IPS-18c (cell line): ENCODE data around the gene RSAD1.
"Not testable (repeated sequence)": the region's sequence is repeated elsewhere in the genome, so short reads cannot be mapped to it uniquely, and the experiment has no call there.

ENCODE experiments used
- H3K4me3 ChIP-seq: 2 replicates; pipeline ENCODE4 v1.7.0; 2013; ENCODE audit warnings: low read depth, mild to moderate bottlenecking, low read length, moderate library complexity; ENCODE audit not compliant: insufficient read depth
- H3K9me3 ChIP-seq: one replicate; pipeline ENCODE4 v1.6.1; 2013; ENCODE audit warnings: mild to moderate bottlenecking, low read length, moderate library complexity; ENCODE audit not compliant: control insufficient read depth, insufficient read depth

Gene RSAD1

DNA sequence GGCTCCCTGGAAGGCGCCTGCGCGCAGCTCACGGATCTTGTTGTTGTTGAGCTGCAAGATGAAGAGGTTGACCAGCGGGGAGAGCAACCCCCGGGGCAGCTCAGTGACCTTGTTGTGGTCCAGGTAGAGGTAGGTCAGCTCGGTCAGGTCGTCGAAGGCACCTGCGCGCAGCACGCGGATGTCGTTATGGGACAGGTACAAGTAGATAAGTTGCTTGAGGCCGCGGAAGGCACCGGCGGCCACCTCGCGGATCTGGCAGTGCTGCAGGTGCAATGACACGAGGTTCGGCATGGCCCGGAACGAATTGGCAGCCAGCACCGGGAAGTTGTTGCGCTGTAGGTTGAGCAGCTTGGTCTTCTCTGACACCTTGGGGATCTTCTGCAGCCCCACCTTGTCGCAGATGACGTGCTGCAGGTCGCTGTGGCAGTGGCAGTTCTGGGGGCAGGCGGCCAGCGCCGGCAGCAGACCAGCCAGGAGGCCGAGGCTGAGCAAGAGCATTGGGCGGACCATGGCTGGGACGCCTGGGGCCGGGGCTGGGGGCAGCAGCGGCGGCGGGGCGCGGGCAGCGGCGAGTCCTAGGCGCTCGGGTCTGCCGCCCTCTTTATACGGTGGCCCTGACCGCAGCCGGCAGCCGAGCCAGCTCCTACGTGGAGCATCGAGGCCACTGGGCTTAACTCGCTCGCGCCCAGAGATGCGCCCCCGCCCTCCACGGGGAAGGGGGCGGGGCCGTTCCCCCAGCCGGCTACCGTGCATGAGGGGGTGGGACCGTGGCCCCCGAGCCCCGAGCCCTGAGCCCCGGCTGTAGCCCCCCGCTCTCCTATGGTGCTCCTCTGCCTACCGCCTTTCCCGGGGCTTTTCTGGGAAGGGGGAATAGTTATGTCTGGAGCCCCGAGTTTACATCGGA, 10.1 kb upstream of the RSAD1 start, which contains the start of gene CHAD:
CHAD (minus strand) TSS at position 577 of the 904 bp plus-strand sequence; CDS start at position 510, 67 bp downstream.
- peak within 1 kb of the TSS; percentile 43 for H3K4me3 ChIP-seq

DNA sequence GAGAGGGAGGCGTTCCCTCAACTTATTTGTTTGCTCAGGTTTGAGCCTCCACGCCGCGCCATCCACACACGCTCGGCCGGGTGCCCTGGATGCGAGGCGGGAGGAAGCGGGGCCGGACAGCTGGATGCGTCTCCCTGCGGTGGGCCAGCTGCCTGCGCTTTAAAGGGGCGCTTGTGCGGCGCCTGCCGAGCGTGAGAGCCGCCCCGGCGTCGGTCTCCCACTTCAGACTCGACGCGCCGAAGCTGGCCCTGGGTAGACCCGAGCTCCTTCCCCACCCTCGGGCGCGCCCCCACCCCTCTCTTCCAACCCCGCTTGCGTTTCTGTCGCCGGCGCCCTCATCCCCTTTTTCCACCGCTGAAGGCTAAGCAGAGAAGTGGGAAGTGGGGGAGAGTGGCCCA, 9.5 kb upstream of the RSAD1 start:
- Histone ChIP-seq H3K4me3 (peak overlapping the region; percentile 43), H3K9me3 (no peaks in the 10 kb centered on the region)

More for the DNA sequence above, 10.1 kb upstream of the RSAD1 start, which contains the start of gene CHAD:
- H3K9me3 ChIP-seq, result no peaks in the 10 kb centered on the region

DNA sequence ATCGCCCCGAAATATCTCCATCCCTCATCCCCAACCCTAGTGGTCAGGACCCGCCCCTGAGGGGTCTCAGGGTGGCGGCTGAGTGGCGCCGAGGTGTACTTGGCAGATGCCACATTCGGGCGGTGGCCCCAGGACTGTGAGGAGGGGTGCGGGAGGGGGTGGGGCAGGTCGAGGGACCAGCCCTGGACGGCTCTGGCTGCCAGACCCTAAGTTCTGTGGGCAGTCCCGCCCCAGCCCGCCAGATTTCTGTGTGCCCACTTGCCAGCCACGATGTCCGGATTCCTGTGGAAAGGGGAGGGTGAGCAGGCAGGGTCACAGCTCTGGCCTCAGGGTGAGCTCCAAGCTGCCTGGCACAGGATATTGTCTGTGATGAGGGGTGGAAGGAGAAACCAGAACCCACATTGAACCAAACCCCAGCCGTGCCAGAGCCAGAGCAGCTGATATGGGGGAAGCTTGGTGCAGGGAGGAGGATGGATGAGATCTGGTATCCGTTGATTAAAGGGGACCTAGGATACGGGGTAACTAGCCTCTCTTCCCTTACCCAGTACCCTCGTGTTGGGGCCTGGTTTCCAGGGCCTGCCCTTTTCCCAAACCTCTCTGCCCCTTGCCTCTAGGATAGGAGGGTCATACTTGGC, 8.9 kb upstream of the RSAD1 start:
- H3K9me3 ChIP-seq, result no peaks in the 10 kb centered on the region
- no peak overlapping the region for H3K4me3 ChIP-seq

DNA sequence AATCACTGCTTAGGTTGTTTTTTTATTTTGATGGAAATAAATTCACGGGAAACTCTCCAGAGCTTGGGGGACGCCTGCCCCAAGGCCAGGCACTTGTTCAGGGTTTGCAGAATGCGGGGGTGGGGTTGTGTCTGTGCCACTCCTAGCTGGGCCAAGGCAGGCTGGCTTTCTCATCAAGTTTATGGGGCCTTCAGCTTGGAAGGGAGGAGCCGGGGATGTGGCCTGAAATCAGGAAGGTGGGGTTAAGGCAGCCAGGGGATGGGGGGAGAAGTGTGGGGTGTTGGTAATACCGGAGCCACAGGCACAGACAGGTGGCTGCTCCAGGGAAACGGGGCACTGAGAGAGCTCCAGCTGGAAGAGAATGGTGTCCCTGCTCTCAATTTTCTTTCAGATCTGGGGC, 8.2 kb upstream of the RSAD1 start:
- no peak overlapping the region for H3K4me3 ChIP-seq
- H3K9me3 ChIP-seq, result no peaks in the 10 kb centered on the region

DNA sequence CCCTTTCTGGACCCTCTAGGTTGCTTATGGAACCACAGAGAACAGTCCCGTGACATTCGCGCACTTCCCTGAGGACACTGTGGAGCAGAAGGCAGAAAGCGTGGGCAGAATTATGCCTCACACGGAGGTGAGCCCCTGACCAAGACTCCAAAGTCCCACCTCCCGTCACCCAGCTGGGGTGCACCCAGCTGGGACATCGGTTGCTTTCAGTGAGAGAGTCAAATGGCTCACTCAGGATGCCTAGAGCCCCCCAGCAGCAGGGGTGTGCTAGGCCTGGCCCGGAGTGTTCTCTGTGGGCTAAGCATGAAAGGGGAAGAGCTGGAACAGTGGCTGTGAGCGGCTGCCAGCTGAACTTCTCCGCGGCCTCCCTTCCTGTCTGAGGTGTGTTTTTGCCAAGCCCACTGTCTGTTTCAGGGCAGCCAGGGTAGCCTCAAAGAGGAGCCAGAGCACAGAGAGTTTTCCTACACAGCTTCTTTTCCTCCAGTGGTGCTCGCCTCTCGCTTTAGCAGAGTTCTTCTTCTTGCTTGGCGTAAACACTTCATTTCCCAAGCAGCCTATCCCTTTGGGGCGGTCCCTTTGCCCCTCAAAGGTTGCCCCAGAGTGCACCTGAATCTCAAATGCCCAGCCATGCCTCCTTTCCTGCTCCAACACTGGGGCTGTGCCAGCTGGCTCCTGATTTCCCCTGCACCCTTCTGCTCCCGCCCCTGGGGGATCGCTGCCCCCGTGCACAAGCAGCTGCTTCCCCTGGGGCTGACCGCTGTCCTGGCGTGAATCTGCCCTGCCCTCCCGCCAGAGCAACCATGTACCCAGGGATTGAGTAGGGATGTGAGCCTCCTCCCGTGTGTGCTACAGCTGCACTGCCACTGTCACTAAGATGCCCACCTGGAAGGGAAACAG, 7.4 kb upstream of the RSAD1 start:
- no peak overlapping the region for H3K4me3 ChIP-seq

DNA sequence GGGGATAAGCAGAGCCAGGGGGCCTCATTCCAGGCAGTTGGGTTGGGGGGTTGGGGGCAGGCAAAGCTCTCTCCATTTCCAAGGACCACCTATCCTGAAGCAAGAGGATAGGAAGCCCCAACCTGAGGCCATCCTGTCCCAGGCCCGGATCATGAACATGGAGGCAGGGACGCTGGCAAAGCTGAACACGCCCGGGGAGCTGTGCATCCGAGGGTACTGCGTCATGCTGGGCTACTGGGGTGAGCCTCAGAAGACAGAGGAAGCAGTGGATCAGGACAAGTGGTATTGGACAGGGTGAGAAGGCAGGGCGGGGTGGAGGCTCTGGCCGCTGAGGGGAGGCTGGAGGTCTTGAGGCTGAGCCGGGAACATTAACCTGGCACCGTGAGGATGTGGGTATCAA, 6.4 kb upstream of the RSAD1 start:
- no peaks in the 10 kb centered on the region for H3K9me3 ChIP-seq
- no peak overlapping the region for H3K4me3 ChIP-seq

More for the DNA sequence above, 7.4 kb upstream of the RSAD1 start:
- no peaks in the 10 kb centered on the region for H3K9me3 ChIP-seq

DNA sequence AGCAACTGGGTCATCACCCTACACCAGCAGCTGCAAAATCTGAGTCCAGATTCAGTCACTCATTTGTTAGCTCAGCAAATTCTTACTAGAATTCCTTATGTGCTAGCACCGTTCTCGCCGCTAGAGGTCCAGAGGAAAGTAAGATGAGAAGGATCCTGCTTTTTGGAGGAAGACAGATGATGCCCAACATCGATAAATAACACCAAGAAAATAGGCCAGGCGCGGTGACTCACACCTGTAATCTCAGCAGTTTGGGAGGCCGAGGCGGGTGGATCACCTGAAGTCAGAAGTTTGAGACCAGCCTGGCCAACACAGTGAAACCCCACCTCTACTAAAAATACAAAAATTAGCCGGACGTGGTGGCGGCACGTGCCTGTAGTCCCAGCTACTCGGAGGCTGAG, 5.9 kb upstream of the RSAD1 start:
- H3K4me3 ChIP-seq, H3K9me3 ChIP-seq: not testable (repeated sequence)

DNA sequence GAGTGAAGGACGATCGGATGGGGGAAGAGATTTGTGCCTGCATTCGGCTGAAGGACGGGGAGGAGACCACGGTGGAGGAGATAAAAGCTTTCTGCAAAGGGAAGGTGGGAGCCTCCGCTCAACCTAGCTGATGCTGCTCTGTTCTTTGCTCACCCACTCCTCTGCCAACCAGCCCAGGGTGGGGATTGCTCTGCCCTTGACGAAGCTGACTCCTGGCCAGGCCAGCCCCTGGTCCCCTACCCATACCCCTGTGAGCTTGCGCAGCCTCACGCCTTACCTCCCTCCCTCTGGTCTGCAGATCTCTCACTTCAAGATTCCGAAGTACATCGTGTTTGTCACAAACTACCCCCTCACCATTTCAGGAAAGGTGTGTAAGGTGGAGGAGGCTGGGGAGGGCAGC, 4.8 kb upstream of the RSAD1 start:
- H3K9me3 ChIP-seq, result no peaks in the 10 kb centered on the region
- H3K4me3 ChIP-seq, result no peak overlapping the region

DNA sequence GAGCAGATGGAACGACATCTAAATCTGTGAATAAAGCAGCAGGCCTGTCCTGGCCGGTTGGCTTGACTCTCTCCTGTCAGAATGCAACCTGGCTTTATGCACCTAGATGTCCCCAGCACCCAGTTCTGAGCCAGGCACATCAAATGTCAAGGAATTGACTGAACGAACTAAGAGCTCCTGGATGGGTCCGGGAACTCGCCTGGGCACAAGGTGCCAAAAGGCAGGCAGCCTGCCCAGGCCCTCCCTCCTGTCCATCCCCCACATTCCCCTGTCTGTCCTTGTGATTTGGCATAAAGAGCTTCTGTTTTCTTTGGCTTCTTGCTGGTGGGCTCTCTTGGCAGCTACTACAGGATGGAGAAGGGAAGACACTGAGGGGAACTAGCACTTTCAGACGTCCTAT, 4.1 kb upstream of the RSAD1 start:
- Histone ChIP-seq H3K9me3 (no peaks in the 10 kb centered on the region), H3K4me3 (no peak overlapping the region)

DNA sequence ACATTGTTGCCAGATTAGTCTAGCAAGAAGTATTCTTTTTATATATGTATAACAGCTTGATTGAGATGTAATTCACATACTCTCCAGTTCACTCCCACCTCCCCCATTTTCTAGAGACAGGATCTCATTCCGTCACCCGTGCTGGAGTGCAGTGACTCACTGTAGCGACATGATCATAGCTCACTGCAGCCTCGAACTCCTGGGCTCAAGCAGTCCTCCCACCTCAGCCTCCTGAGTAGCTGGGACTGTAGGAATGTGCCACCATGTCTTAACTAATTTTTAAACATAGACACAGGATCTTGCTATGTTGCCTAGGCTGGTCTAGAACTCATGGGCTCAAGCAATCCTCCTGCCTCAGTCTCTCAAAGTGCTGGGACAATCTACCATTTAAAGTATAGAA, 3.3 kb upstream of the RSAD1 start:
- Histone ChIP-seq H3K4me3 (no peak overlapping the region), H3K9me3 (no peaks in the 10 kb centered on the region)

DNA sequence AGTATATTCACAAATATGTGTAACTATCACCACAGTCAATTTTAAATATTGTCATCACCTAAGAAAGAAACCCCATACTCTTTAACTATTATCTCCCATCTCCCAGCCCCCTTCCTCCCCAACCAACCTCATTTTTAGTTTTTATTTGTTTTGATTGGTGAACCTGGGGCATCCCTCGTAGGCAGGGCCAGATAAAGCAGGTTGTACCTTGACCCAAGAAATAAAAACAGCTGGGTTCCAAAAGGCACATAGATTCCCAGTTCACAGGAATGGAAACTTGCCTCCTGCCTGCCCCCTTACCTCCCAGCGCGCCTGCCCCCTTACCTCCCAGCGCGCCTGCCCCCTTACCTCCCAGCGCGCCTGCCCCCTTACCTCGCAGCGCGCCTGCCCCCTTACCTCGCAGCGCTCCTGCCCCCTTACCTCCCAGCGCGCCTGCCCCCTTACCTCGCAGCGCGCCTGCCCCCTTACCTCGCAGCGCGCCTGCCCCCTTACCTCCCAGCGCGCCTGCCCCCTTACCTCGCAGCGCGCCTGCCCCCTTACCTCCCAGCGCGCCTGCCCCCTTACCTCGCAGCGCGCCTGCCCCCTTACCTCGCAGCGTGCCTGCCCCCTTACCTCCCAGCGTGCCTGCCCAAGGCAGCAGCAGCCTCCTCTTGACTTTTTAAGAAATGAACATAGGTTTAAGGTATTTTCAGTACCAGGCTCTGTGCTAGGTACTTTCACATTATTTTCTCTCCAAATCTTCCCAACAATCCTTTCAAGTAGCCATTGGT, 2.7 kb upstream of the RSAD1 start:
- H3K4me3 ChIP-seq, H3K9me3 ChIP-seq: not testable (repeated sequence)

DNA sequence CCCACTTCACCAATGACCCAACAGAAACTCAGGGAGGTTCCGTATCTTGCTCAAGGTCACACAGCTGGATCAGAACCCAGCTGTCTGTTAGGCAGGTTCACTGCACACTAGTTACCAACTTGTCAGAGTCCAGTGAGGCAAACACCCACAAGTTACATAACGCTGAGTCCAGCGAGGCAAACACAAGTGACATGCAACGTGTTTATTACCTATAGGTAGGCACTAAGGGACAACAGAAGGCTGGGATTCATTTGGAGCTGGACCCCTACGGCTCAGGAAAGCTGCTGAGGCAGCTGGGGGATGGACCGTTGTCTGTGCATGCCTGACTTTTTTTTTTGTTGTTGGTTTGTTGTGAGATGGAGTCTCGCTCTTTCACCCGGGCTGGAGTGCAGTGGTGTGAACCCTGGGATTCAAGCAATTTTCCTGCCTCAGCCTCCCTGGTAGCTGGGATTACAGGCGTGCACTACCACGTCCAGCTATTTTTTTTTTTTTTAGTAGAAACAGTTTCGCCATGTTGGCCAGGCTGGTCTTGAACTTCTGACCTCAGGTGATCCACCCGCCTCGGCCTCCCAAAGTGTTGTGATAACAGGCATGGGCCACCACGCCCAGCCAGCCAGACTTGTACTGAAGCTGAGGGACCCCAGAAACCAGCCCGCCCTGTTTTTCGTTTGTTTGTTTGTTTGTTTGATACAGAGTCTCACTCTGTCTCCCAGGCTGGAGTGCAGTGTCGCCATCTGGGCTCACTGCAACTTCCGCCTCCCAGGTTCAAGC, 1.9 kb upstream of the RSAD1 start:
- Histone ChIP-seq H3K4me3 (no peak overlapping the region), H3K9me3 (no peaks in the 10 kb centered on the region)

DNA sequence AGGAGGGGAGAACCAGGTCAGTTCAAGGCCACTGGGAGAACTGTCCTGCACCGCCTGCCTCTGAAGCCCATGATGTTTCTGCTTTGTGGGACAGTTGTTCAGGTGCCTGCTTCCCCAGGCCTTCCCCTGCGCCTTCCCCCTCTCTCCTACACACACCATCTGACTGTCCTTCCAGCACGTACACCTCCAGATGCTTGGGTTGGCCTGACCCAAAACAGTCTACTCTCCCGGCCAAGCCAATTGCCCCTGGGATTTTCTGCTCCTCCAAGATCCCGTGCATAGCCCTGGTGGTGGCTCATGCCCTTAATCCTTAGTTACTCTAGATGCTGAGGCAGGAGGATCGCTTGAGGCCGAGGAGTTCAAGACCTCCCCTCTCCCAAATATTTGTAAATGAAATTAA, 684 bp upstream of the RSAD1 start:
- Histone ChIP-seq H3K4me3 (peak overlapping the region; percentile 56), H3K9me3 (no peaks in the 10 kb centered on the region)

DNA sequence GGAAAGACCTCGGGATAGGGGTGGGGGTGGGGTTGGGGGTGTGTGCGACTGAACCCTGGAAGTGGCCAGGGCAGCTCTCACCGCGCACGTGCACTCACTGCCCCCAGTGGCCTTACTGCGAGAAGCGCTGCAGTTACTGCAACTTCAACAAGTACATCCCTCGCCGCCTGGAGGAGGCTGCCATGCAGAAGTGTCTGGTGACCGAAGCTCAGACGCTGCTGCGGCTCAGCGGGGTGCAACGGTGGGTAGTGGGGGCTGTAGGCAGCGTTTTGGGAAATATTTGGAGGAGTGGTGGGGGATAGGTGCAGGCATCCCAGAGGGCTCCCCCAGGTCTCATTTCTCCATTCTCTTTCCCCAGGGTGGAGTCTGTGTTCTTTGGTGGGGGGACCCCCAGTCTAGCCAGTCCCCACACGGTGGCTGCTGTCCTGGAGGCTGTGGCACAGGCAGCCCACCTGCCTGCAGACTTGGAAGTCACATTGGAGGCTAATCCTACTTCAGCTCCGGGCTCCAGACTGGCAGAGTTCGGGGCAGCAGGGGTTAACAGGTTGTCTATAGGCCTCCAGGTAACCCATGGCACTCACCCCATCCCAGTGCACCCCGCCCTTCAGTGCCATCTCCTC, 972 bp downstream of the RSAD1 start:
- H3K9me3 ChIP-seq, result no peaks in the 10 kb centered on the region
- H3K4me3 ChIP-seq, result peak overlapping the region; percentile 56

DNA sequence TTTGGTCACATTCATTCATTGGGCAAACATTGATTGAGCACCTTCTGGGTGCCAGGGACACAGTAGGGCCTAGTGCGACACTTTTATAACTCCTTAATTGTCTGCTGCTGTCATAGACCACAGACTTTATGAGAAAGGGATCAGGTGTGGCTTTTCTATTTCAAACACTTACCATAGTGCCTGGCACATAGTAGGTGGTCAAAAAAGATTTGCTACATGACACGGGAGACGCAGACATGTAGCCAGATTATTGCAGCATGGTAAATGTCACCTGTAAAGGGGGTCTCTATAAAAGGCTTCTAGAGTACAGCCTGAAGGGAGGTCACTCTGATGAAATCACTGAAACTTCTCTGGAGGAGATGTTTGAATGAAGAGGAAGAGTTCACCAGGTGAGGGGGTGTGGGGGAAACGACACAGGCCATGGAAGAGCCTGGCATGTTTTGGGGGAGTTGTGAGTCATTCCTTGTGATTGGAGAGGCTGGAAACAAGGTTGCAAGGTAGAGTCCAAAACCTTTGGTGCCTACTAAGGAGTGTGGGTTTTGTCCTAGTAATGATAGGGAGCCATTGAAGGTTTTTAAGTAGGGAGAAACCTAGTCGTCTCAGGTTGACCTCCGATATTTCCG, 1.6 kb downstream of the RSAD1 start:
- Histone ChIP-seq H3K4me3 (no peak overlapping the region), H3K9me3 (no peaks in the 10 kb centered on the region)
